Measurements from ENCODE around the gene ZNF362.

Gene ZNF362

DNA sequence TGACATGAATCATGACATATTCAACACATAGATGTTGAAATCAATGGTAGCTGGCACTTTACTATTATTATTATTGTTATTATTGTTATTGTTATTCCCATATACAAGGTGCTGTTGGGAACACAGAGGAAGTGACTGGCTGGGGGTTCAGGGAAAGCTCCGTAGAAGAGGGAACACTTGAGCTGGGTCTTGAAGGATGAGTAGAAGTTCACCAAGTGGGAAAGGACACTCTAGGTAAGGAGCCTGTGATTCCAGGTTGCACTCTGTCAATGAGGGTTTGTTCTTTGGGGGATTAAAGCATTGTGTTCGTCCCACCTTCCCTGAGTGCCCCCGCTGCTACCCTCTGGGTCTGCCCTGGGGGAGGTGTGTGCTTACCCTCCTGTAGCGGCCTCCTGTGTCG lies 14.1 kb downstream of the ZNF362 start:
- in situ Hi-C loops (cut with MboI; ENCODE audit: low sequenced_read_pairs, unreplicated experiment), result no loop called here
- DNase-seq (ENCODE audit: low spot score), result no peak
- TF ChIP-seq, protein P1, sequence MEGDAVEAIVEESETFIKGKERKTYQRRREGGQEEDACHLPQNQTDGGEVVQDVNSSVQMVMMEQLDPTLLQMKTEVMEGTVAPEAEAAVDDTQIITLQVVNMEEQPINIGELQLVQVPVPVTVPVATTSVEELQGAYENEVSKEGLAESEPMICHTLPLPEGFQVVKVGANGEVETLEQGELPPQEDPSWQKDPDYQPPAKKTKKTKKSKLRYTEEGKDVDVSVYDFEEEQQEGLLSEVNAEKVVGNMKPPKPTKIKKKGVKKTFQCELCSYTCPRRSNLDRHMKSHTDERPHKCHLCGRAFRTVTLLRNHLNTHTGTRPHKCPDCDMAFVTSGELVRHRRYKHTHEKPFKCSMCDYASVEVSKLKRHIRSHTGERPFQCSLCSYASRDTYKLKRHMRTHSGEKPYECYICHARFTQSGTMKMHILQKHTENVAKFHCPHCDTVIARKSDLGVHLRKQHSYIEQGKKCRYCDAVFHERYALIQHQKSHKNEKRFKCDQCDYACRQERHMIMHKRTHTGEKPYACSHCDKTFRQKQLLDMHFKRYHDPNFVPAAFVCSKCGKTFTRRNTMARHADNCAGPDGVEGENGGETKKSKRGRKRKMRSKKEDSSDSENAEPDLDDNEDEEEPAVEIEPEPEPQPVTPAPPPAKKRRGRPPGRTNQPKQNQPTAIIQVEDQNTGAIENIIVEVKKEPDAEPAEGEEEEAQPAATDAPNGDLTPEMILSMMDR (IDR thresholded peaks at IDR 0.05; ENCODE audit: borderline replicate concordance, control extremely low read depth, extremely low read depth, insufficient read depth, missing control alignments), result no peak

DNA sequence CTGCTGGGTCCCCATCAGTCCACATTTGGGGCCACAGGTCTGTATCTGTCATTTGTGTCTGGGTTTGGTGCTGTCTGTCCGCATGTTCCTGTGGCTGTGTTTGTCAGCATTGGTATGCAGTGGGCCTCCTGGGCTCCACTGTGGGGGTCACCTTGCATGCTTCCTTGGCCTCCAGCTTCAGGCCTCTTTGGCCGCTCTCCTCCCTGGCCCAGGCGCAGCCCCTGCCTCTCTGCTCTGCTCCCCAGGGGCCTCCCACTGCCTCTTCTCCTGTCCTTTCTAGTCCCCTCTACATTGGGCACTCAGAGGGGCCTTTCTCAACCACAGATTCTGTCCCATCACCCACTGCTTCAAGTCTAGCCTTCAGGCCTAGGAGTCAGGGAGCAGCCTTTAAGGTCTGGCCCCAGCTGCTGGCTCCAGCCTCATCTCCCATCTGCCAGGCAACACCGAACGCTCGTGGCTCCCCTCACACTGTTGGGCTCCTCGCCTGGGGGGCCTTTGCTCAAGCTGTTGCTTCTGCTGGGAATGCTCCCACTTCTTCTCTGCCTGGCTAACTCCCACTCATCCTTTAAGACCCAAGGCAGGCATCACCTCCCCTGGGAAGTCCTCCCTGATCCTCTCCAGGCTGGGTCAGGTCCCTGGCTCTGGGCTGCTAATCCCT lies 14.6 kb downstream of the ZNF362 start:
- TF ChIP-seq, protein P1 (IDR thresholded peaks at IDR 0.05; ENCODE audit: borderline replicate concordance, control extremely low read depth, extremely low read depth, insufficient read depth, missing control alignments), result no peak
- no peak for DNase-seq (ENCODE audit: low spot score)
- in situ Hi-C loops (cut with MboI; ENCODE audit: low sequenced_read_pairs, unreplicated experiment), result no loop called here

DNA sequence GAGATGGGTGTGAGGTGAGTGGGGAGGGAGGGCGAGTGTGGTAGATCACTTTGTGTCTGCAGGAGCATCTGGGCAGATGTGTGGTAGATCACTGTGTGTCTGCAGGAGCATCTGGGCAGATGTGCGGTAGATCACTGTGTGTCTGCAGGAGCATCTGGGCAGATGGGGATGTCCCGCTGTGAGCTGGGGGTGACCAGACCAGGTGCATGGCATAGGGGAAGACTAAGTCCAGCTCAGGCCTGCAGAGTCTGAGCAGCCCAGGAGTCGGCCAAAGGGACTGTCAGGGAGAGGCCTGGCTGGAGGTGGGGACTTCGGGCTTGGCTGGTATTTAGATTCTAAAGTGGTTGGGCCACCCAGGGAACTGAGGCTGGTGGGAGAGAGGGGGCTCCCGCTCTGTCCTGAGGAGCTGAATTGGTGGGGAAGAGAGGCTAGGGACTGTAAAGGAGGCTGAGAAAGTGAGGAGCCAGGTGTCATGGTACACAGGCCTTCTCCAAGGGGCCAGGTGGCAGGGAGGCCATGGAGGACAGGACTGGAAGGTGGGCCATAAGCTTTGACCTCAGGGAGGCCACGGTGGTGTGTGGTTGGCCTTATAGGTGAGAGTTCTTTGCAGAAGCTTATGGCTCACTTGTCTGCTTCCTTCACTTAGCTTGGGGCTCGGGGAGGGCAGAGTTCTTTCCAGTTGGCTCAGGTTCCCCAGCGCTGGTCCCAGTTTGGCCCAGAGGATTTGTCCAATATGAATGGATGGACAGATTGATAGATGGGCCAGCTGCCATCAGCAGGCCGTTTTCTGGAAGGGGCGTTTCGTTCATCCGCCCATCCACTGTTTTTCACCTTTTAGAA lies 15.6 kb downstream of the ZNF362 start:
- in situ Hi-C loops (cut with MboI; ENCODE audit: low sequenced_read_pairs, unreplicated experiment), result no loop called here
- no peak for DNase-seq (ENCODE audit: low spot score)
- TF ChIP-seq, protein P1 (IDR thresholded peaks at IDR 0.05; ENCODE audit: borderline replicate concordance, control extremely low read depth, extremely low read depth, insufficient read depth, missing control alignments), result no peak

DNA sequence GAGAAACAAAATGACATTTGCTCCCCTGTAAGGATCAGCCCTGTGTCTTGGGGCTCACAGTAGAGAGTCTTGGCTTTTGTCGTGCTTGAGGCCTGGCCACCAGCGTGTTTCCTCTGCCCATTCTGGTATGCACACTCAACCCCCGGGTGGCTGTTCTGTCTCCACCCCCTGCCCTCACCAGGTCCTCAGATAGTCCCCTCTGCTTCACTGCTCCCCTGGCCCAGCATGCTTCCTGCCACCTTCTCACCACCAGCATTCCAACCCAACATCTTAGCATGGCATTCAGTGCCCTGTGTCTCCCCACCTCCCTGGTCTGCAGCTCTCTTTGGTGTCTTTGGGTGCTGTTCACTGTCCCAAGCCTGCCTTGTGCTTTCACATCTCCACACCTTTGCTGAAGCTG lies 16.2 kb downstream of the ZNF362 start:
- DNase-seq (ENCODE audit: low spot score), result no peak
- in situ Hi-C loops (cut with MboI; ENCODE audit: low sequenced_read_pairs, unreplicated experiment), result no loop called here
- TF ChIP-seq, protein P1 (IDR thresholded peaks at IDR 0.05; ENCODE audit: borderline replicate concordance, control extremely low read depth, extremely low read depth, insufficient read depth, missing control alignments), result no peak

DNA sequence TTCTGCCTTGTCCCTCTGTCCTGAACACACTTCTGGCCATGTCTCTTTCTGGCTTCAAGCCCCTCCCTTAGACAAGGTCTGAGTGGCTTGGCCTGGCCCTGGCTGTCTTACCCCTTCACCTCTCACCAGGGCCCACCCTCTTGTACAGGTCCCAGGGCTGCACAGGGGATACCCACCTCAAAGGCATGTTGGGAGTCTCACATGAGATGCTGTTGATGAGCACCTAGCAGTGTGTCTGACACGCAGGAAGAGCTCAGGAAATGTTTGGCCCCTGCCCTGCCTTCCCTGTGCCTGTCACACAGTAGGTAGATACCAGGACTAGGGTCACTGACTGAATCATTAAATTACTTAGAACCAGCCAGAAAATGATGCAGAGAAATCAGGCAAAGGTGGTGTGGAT lies 16.6 kb downstream of the ZNF362 start:
- DNase-seq (ENCODE audit: low spot score), result no peak
- TF ChIP-seq, protein P1 (IDR thresholded peaks at IDR 0.05; ENCODE audit: borderline replicate concordance, control extremely low read depth, extremely low read depth, insufficient read depth, missing control alignments), result no peak
- in situ Hi-C loops (cut with MboI; ENCODE audit: low sequenced_read_pairs, unreplicated experiment), result no loop called here

DNA sequence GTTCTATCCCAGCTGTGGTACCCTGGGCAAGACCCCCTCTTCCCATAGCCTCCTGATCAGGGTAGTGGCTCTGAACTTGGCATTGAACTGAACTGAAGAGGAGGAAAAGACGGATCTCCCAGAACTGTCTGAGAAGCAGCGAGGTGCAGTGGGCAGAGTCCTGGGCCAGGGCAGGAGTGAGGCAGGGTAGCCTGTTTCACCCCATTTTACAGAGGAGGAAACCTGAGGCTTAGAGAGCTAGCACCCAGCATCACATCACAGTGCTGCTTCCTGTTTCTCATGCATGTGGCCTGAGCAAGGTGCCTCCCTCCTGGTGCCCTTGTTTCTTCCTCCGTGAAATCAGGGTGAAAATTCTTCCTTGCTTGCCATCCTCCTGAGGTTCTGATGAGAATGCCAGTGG lies 17.1 kb downstream of the ZNF362 start:
- TF ChIP-seq, protein P1 (IDR thresholded peaks at IDR 0.05; ENCODE audit: borderline replicate concordance, control extremely low read depth, extremely low read depth, insufficient read depth, missing control alignments), result no peak
- in situ Hi-C loops (cut with MboI; ENCODE audit: low sequenced_read_pairs, unreplicated experiment), result no loop called here
- DNase-seq (ENCODE audit: low spot score), result no peak

Data from GM13976 (cell line).